HepG2 (cell line): ENCODE data around the gene ATN1. TPM values are rescaled to one million over a fixed set of nuclear protein-coding genes. Genes with fewer than 3 reads are reported as not detected.

Source experiments
- ATAC-seq: fragments of 200-7000 bp; cut with Tn5 transposase; 3 replicates; pipeline ENCODE4 v1.9.1; 2020; ENCODE audit warnings: mild to moderate bottlenecking, moderate library complexity
- BruUV-seq: library from RNA; stranded (reverse); fragments of 400-500 nt; replicated peaks from 2 replicates; lab custom pipeline; 2021; lab: Mats Ljungman, UMichigan
- CTCF ChIA-PET: fragments of 300-600 bp; formaldehyde crosslinking; extraction: SDS; loops from one replicate; lab custom pipeline; 2021; ENCODE audit warnings: low total read pairs, inconsistent platforms, low intra/inter-chr PET ratio; lab: Yijun Ruan, JAX
- POLR2A ChIA-PET: fragments of 350-600 bp; sonication (Branson Sonifier 250); formaldehyde crosslinking; loops from one replicate; lab custom pipeline; 2020; ENCODE audit warnings: antibody characterized with exemption, inconsistent platforms; lab: Yijun Ruan, JAX
- DNase-seq: peaks from one replicate; pipeline ENCODE4 v3.0.0-alpha.2; 2015; ENCODE audit warnings: low spot score
- FAIRE-seq: peaks from 3 replicates; lab custom pipeline; 2011; peaks lifted over from hg19 to GRCh38; lab: Jason Lieb, UNC
- H2AFZ ChIP-seq: one replicate; pipeline ENCODE4 v1.6.1; 2011; ENCODE audit warnings: low read length, inconsistent platforms
- H3K27ac ChIP-seq: fragments of 300-600 bp; 3 replicates; pipeline ENCODE4 v1.8.0; 2011; ENCODE audit warnings: mixed run types, mild to moderate bottlenecking, mixed read lengths, low read length, inconsistent platforms; ENCODE audit not compliant: insufficient read depth; ENCODE audit errors: extremely low read length
- H3K27me3 ChIP-seq, 2 experiments: fragments of 200-600 bp in 1 of 2; 2 replicates in 1 of 2; 3 replicates in 1 of 2; pipeline versions ENCODE4 v1.6.0 to v1.8.0; 2011; ENCODE audit warnings: low read length in 2 of 2, mild to moderate bottlenecking in 2 of 2, moderate library complexity in 2 of 2, inconsistent platforms in 1 of 2; ENCODE audit not compliant: insufficient read depth in 2 of 2, control insufficient read depth in 1 of 2
- H3K36me3 ChIP-seq, 2 experiments: fragments of 200-600 bp in 1 of 2; replicated peaks in 1 of 2; 2 replicates in 1 of 2; 3 replicates in 1 of 2; pipeline versions ENCODE4 v1.5.1 to v1.8.0; 2011; ENCODE audit warnings: low read length in 2 of 2, inconsistent platforms in 1 of 2; ENCODE audit not compliant: insufficient read depth in 2 of 2, control insufficient read depth in 1 of 2
- H3K4me1 ChIP-seq: 2 replicates; pipeline ENCODE4 v1.5.1; 2012; ENCODE audit warnings: low read length, inconsistent platforms; ENCODE audit not compliant: insufficient read depth
- H3K4me2 ChIP-seq: 2 replicates; pipeline ENCODE4 v1.6.0; 2011; ENCODE audit warnings: low read depth, low read length, inconsistent platforms
- H3K4me3 ChIP-seq, 3 experiments: fragments of 200-600 bp in 1 of 3; sonication (generic), shearing (Covaris generic) in 1 of 3; replicated peaks in 1 of 3; 2 replicates each; pipeline ENCODE4 v1.5.1; 2011 to 2016; ENCODE audit warnings: low read length in 3 of 3, inconsistent platforms in 2 of 3, low read depth in 2 of 3, mild to moderate bottlenecking in 2 of 3, control low read depth in 1 of 3, mixed read lengths in 1 of 3; ENCODE audit not compliant: insufficient read depth in 1 of 3
- H3K79me2 ChIP-seq: one replicate; pipeline ENCODE4 v1.6.1; 2011; ENCODE audit warnings: low read length, inconsistent platforms; ENCODE audit not compliant: insufficient read depth
- H3K9ac ChIP-seq: 2 replicates; pipeline ENCODE4 v1.6.0; 2011; ENCODE audit warnings: mild to moderate bottlenecking, low read depth, low read length, inconsistent platforms; ENCODE audit not compliant: insufficient read depth
- H3K9me3 ChIP-seq: 2 replicates; pipeline ENCODE4 v1.5.1; 2012; ENCODE audit warnings: mild to moderate bottlenecking, low read length
- H4K20me1 ChIP-seq: 2 replicates; pipeline ENCODE4 v1.6.0; 2011; ENCODE audit warnings: inconsistent platforms, mild to moderate bottlenecking, low read length, moderate library complexity; ENCODE audit not compliant: insufficient read depth
- AGO1 ChIP-seq: fragments of 200-400 bp; formaldehyde crosslinking; IDR thresholded peaks from 2 replicates; pipeline ENCODE4 v1.6.1; 2017; ENCODE audit warnings: mild to moderate bottlenecking, low read depth, low read length, moderate library complexity; ENCODE audit not compliant: poor library complexity, severe bottlenecking
- AGO2 ChIP-seq: fragments of 200-400 bp; formaldehyde crosslinking; optimal IDR thresholded peaks from 2 replicates; pipeline ENCODE3; 2017; ENCODE audit warnings: mild to moderate bottlenecking, low read depth, low read length, moderate library complexity
- BORCS8-MEF2B ChIP-seq: sonication (generic); formaldehyde crosslinking; IDR thresholded peaks from 2 replicates; pipeline ENCODE4 v1.8.0; 2022; ENCODE audit warnings: mild to moderate bottlenecking, missing genetic modification reagents
- CCDC6 ChIP-seq: sonication (generic); formaldehyde crosslinking; IDR thresholded peaks from 2 replicates; pipeline ENCODE4 v1.8.1; 2022; ENCODE audit warnings: mild to moderate bottlenecking, missing genetic modification reagents, moderate library complexity
- DMAP1 ChIP-seq: IDR thresholded peaks from 2 replicates; pipeline ENCODE4 v1.6.1; 2016
- HOXA7 ChIP-seq: sonication (generic); formaldehyde crosslinking; IDR thresholded peaks from 2 replicates; pipeline ENCODE4 v1.8.1; 2022; ENCODE audit warnings: mild to moderate bottlenecking, missing genetic modification reagents, moderate library complexity
- HOXD1 ChIP-seq: sonication (generic); formaldehyde crosslinking; IDR thresholded peaks from 2 replicates; pipeline ENCODE4 v1.5.0; 2020; ENCODE audit warnings: missing genetic modification reagents
- KDM4B ChIP-seq: sonication (generic); formaldehyde crosslinking; IDR thresholded peaks from 2 replicates; pipeline ENCODE4 v1.4.0; 2020; ENCODE audit warnings: missing genetic modification reagents
- NFKBIZ ChIP-seq: IDR thresholded peaks from 2 replicates; pipeline ENCODE4 v1.6.1; 2018; ENCODE audit warnings: missing genetic modification reagents, missing compliant biosample characterization
- POLR2AphosphoS5 ChIP-seq: IDR thresholded peaks from 2 replicates; pipeline ENCODE4 v1.6.1; 2012; ENCODE audit warnings: low read depth, low read length
- REL ChIP-seq: sonication (generic); formaldehyde crosslinking; conservative IDR thresholded peaks from 2 replicates; pipeline ENCODE4 v1.8.0; 2022; ENCODE audit warnings: mild to moderate bottlenecking, missing genetic modification reagents, moderate library complexity
- SYNCRIP ChIP-seq: fragments of 200-400 bp; formaldehyde crosslinking; IDR thresholded peaks from 2 replicates; pipeline ENCODE4 v1.6.1; 2018; ENCODE audit warnings: mild to moderate bottlenecking, low read depth, low read length; ENCODE audit not compliant: insufficient read depth
- ZBTB38 ChIP-seq: sonication (generic); formaldehyde crosslinking; IDR thresholded peaks from 2 replicates; pipeline ENCODE4 v1.5.1; 2020; ENCODE audit warnings: mild to moderate bottlenecking, missing genetic modification reagents
- ZC3H13 ChIP-seq: sonication (generic); formaldehyde crosslinking; IDR thresholded peaks from 2 replicates; pipeline ENCODE4 v1.8.1; 2023; ENCODE audit warnings: mild to moderate bottlenecking, missing genetic modification reagents, moderate library complexity
- ZC3H4 ChIP-seq: sonication (generic); formaldehyde crosslinking; IDR thresholded peaks from 2 replicates; pipeline ENCODE4 v1.4.0; 2020; ENCODE audit warnings: missing genetic modification reagents, borderline replicate concordance
- ZMYM3 ChIP-seq: sonication (generic); formaldehyde crosslinking; IDR thresholded peaks from 2 replicates; pipeline ENCODE4 v1.5.1; 2020; ENCODE audit warnings: mild to moderate bottlenecking, missing genetic modification reagents
- ZNF235 ChIP-seq: sonication (generic); formaldehyde crosslinking; IDR thresholded peaks from 2 replicates; pipeline ENCODE4 v1.8.1; 2023; ENCODE audit warnings: mild to moderate bottlenecking, missing genetic modification reagents, borderline replicate concordance
- ZNF275 ChIP-seq: sonication (generic); formaldehyde crosslinking; IDR thresholded peaks from 2 replicates; pipeline ENCODE4 v1.8.0; 2022; ENCODE audit warnings: missing genetic modification reagents, mild to moderate bottlenecking, inconsistent platforms, borderline replicate concordance
- ZNF496 ChIP-seq: sonication (generic); formaldehyde crosslinking; IDR thresholded peaks from 2 replicates; pipeline ENCODE4 v1.8.1; 2023; ENCODE audit warnings: mild to moderate bottlenecking, moderate library complexity, missing genetic modification reagents; ENCODE audit not compliant: insufficient replicate concordance
- WGBS: methylation state at CpG from one replicate; pipeline ENCODE4 v1.1.6; 2017; ENCODE audit warnings: low lambda C conversion rate; 5-methylcytosine and 5-hydroxymethylcytosine counted together
- in situ Hi-C: cut with HindIII; loops from 2 replicates; pipeline ENCODE4 v1.10.0; 2017; ENCODE audit warnings: low pct_unique_long_range_greater_than_20kb; ENCODE audit not compliant: extremely low pct_ligation_motif_present
- intact Hi-C: fragments of 100-400 bp; cut with micrococcal nuclease; formaldehyde crosslinking; loops from one replicate; pipeline ENCODE4 v1.10.0; 2022; ENCODE audit not compliant: unreplicated experiment
- polyA plus RNA-seq, 8 experiments: library from polyadenylated mRNA; depleted of rRNA in 3 of 8; stranded (reverse) in 7 of 8; unstranded in 1 of 8; fragments of >200 nt; fragmentation: Illumina TruSeq in 4 of 8; extraction: Trizol in 4 of 8; gene quantifications; 2 replicates each; pipeline versions ENCODE4 v1.2.1 to v1.2.3, GENCODE V29; 2011 to 2016; ENCODE audit warnings: low read depth in 4 of 8, missing spikeins in 1 of 8, mixed read lengths in 1 of 8; ENCODE audit not compliant: insufficient read depth in 1 of 8
- total RNA-seq, 5 experiments: library from RNA; depleted of rRNA; stranded (reverse); fragments of >200 nt; fragmentation: Illumina TruSeq; extraction: Trizol; gene quantifications; 2 replicates each; pipeline ENCODE4 v1.2.3, GENCODE V29; 2016; ENCODE audit warnings: low read depth in 1 of 5
- TF ChIP-seq, protein P1 (sequence below): sonication (generic); formaldehyde crosslinking; IDR thresholded peaks from 2 replicates; pipeline ENCODE4 v1.4.0; 2020; ENCODE audit warnings: mild to moderate bottlenecking, low read depth, missing genetic modification reagents
- TF ChIP-seq, protein P2 (sequence below): sonication (generic); formaldehyde crosslinking; IDR thresholded peaks from 2 replicates; pipeline ENCODE4 v1.4.0; 2020; ENCODE audit warnings: missing genetic modification reagents, borderline replicate concordance

ATN1 gene
- total and polyA plus RNA-seq, 2 of the 13 experiments (the other 11 are each of a cell fraction or from before 2014, with no cell fraction given): 2.1 to 8.6 TPM

- Histone ChIP-seq H3K27ac (peak overlapping the region; percentile 90), H3K9me3 (no peaks in the 10 kb centered on the region), H3K4me2 (peak overlapping the region; percentile 87), H3K79me2 (peaks cover 6% of the 10 kb centered on the region), H3K9ac (peak overlapping the region; percentile 93; the same call in 1 of the 2 replicates), H3K36me3 (peaks cover 7 to 33% of the 10 kb centered on the region in 2 experiments), H3K4me3 (peak overlapping the region; percentile 49 to 78 (median 70); a peak in 4 of 6 replicates), H4K20me1 (no peaks in the 10 kb centered on the region), H3K4me1 (peaks cover 27% of the 10 kb centered on the region), H3K27me3 (no peaks in the 10 kb centered on the region), H2AFZ (no peak overlapping the region)
- DNase-seq: no peak
- FAIRE-seq: no peak
- CTCF ChIA-PET: interaction anchor here (1.8 to 2.5 kb wide), 2 partner anchors 13 to 68 kb away, joined by 14 to 16 read pairs; no protein-coding TSS in a partner anchor
- ATAC-seq: peak; percentile 2; the same call in 1 of the 3 replicates
- TF ChIP-seq POLR2AphosphoS5 (peak; percentile 39; the same call in 1 of the 2 replicates), ZNF496 (CRISPR knock-in tag) (no peak), CCDC6 (CRISPR knock-in tag) (no peak), SYNCRIP (no peak), ZC3H4 (CRISPR knock-in tag) (0 out of 2 replicates have a peak, but pooled peaks have one; percentile 5), KDM4B (CRISPR knock-in tag) (no peak), HOXD1 (no peak), ZMYM3 (CRISPR knock-in tag) (no peak), AGO1 (peak; percentile 23), DMAP1 (CRISPR knock-in tag) (no peak), HOXA7 (CRISPR knock-in tag) (0 out of 2 replicates have a peak, but pooled peaks have one; percentile 3), AGO2 (peak; percentile 13), NFKBIZ (no peak), REL (0 out of 2 replicates have a peak, but pooled peaks have one; percentile 22), BORCS8-MEF2B (no peak), ZBTB38 (CRISPR knock-in tag) (peak; percentile 32; the same call in 1 of the 2 replicates), ZNF275 (CRISPR knock-in tag) (no peak), ZNF235 (CRISPR knock-in tag) (no peak), ZC3H13 (CRISPR knock-in tag) (no peak)
- TF ChIP-seq, protein P1, sequence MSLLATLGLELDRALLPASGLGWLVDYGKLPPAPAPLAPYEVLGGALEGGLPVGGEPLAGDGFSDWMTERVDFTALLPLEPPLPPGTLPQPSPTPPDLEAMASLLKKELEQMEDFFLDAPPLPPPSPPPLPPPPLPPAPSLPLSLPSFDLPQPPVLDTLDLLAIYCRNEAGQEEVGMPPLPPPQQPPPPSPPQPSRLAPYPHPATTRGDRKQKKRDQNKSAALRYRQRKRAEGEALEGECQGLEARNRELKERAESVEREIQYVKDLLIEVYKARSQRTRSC (CRISPR knock-in tag): no peak
- TF ChIP-seq, protein P2, sequence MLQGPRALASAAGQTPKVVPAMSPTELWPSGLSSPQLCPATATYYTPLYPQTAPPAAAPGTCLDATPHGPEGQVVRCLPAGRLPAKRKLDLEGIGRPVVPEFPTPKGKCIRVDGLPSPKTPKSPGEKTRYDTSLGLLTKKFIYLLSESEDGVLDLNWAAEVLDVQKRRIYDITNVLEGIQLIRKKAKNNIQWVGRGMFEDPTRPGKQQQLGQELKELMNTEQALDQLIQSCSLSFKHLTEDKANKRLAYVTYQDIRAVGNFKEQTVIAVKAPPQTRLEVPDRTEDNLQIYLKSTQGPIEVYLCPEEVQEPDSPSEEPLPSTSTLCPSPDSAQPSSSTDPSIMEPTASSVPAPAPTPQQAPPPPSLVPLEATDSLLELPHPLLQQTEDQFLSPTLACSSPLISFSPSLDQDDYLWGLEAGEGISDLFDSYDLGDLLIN (CRISPR knock-in tag): no peak
- 96% methylated on average over 36 of the region's 36 CpGs for WGBS
- POLR2A ChIA-PET: interaction anchor here (0.7 to 4.6 kb wide), 12 partner anchors 8 to 172 kb away, joined by 3 to 30 read pairs (median 10); partner anchors contain the start of genes ATN1, C1RL, ENO2 and LPCAT3
- BruUV-seq: TSS peak; percentile 32
- in situ Hi-C loops: no loop called here
- intact Hi-C loops: no loop called here
These were observed 9.1 kb downstream of the ATN1 start for GRCh38 chr12:6936636-6937480.
